OCI-LY7 (cell line): Measurements from ENCODE around the gene ASB2.

ENCODE experiments used
- CTCF ChIP-seq: fragments of 200-600 bp; sonication (generic); conservative IDR thresholded peaks from 2 replicates; pipeline ENCODE4 v1.5.1; 2014; ENCODE audit warnings: mild to moderate bottlenecking, antibody characterized with exemption, low read length, moderate library complexity, mixed read lengths
- EZH2phosphoT487 ChIP-seq: fragments of 200-600 bp; sonication (generic); IDR thresholded peaks from 2 replicates; pipeline ENCODE4 v1.6.1; 2018; ENCODE audit warnings: low read depth, borderline replicate concordance, mild to moderate bottlenecking, mixed run types, antibody characterized with exemption, low read length, moderate library complexity, mixed read lengths

- TF ChIP-seq CTCF, result no peak
- no peak for TF ChIP-seq EZH2phosphoT487
These were observed 51.6 kb downstream of the ASB2 start for GRCh38 chr14:93924592-93925355.
